ENCODE data around the gene ADAD2.

DNA sequence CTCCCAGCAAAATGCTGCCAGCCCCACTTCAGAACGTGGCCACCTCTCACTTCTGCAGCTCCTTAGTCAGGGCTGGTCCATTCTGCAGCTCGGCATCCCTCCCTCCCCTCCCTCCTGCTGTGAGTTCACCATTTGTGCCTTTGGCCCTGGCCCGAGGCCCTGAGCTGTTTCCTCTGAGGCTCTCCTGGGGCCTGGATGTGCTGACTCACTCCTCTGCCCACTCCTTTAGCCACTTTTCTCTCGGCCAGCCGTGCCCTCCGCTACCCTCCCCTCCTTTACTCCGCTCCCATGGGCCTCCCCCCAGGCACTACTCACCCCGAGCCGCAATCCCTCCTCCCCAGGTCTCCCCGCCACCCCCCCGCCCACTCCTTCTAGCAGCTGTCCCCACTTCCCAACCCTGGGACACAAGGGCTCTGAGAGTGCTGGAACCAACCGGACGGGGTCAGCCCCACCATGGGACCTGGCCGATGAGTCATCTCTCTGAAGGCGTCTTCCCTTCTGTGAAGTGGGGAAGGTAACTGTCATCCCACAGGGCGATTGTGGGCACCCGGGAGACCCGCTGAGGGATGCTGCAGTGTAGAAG, 37.4 kb downstream of the ADAD2 start:
- TF ChIP-seq, protein P1, sequence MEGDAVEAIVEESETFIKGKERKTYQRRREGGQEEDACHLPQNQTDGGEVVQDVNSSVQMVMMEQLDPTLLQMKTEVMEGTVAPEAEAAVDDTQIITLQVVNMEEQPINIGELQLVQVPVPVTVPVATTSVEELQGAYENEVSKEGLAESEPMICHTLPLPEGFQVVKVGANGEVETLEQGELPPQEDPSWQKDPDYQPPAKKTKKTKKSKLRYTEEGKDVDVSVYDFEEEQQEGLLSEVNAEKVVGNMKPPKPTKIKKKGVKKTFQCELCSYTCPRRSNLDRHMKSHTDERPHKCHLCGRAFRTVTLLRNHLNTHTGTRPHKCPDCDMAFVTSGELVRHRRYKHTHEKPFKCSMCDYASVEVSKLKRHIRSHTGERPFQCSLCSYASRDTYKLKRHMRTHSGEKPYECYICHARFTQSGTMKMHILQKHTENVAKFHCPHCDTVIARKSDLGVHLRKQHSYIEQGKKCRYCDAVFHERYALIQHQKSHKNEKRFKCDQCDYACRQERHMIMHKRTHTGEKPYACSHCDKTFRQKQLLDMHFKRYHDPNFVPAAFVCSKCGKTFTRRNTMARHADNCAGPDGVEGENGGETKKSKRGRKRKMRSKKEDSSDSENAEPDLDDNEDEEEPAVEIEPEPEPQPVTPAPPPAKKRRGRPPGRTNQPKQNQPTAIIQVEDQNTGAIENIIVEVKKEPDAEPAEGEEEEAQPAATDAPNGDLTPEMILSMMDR (IDR thresholded peaks at IDR 0.05; ENCODE audit: extremely low read depth in 1 of 2, insufficient read depth in 1 of 2, low read depth in 1 of 2, low read length in 2 of 2) = no peak
- TF ChIP-seq POLR2A (IDR thresholded peaks at IDR 0.05; ENCODE audit: low read depth, low read length) (no peak), POLR2AphosphoS5 (IDR thresholded peaks at IDR 0.05; ENCODE audit: insufficient read depth, low read depth, low read length) (no peak), JUN (IDR thresholded peaks at IDR 0.05; ENCODE audit: borderline replicate concordance, insufficient read depth, insufficient read length, low read depth) (peak; percentile 1), EZH2 (IDR thresholded peaks at IDR 0.05; ENCODE audit: borderline replicate concordance, low read depth, low read length, severe bottlenecking) (no peak)
